NCI-H146 treated with DMSO at 0.1 percent for 48 hours (cell line): ENCODE measurements around the gene PTH2.

Source experiments
- DNase-seq: peaks from one replicate; lab custom pipeline; 2025; ENCODE audit not compliant: unreplicated experiment; lab: John Stamatoyannopoulos, UW

PTH2 gene

DNA sequence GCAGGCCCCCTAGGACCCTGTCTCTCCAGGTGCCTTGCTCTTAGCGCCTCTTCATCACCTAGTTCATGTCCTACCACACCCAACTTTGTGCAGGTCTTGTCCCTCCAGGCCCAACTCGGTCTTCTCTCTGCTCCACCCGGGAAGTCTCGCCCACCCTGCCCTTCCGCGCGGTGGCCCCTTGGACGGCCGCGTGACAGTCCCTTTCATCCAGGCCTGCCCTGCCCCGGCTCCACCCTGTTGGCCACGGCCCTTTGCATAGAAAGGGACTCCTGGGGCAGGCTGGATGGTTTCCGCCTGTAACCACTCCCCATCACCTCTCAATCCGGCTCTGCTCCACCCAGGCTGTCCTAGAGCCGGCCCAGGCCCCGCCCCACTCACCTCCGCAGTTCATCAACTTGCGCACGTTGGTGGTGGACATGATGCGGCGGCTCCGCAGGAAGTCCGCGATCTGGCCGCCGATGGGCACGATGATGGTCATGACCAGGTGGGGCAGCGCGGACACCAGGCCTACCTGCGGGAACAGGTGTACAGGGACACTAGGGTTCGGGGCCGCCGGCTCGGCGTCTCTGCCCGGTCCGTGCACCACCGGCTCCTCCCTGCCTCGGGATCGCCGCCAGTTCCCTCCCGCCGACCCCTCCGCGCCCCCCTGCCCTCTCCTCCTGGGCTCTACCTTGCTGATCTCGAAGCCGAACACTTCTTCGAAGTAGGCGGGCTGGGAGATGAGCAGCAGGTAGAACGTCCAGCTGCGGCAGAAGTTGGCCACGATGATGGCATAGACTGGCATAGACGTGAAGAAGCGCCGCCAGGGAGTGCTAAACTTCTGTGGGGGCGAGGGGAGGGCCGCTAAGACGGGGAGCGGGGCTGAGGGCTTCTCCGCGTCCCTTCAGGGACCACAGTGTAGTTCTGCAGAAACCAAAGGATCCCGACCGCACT, 9.2 kb upstream of the PTH2 start:
- DNase-seq: peak; percentile 47

DNA sequence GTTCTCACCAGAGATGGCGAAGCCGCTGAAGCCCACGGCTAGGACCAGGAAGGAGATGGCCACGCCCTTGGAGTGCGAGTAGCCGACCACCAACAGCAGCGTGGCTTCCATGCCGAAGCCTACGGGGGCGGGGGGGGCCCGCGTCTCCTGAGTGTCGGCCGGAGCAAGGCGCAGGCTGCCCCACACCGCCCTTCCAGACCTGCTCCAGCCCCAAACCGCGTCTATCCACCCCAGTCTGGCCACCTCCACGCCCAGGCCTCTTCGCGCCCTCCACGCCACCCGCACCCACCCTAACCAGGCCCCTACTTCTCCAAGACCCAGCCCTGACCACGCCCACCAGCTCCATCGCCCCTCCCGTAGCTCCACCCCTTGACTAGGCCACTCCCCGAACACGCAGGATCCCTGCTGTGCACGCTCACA, 8.1 kb upstream of the PTH2 start:
- DNase-seq: no peak

DNA sequence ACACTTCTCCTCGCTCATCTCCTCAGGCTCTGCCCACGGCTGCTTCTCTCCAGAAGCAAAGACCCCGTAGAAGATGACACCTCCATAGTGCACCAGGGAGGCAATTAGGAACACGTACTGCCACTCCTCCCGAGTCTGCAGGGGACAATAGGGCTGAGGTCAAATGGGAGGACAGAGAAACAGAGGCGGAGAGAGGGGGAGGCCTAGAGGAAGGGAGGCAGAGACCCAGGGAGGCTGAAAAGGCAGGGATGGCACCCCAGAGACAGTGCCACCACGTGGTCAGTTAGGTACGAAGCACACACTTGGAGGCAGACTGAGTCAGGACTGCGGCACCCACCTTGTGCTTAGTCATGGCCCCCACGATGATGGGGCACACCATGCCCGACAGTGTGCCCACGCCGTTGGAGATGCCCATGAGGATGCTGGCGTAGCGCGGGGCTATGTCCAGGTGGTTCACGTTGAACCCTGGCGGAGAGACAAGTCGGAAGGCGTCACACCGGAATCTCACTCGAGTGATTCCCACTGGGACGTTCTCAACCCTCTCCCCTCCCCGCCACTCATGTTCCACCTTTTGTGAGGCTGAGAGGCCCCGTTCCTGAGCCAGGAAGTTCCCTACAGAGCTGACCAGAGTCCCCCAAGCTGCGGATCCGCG, 7.6 kb upstream of the PTH2 start:
- no peak for DNase-seq

DNA sequence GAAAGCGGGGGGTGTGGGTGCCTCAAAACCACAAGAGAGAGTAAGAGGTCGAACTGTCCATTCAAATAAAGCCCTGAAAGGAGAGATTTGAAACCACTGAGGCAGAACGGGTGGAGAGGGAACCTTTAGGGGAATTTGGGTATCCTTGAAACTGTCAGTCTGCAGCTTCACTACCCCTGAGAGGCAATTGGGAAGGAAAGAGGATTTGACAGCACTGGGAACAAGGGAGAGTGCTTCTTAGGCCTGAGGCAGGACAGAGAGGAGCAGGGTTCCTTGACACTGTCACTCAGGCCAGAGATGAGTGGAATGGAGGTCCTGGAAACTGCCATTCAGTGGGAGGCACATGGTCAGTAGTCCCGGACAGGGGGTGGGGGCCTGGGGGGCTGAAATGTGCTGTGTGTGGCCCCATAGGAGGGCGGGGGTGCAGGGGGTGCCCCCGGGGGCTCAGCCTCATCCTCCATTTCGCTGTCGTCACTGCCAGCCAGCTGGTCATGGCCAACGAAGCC, 7.0 kb upstream of the PTH2 start:
- DNase-seq: no peak

DNA sequence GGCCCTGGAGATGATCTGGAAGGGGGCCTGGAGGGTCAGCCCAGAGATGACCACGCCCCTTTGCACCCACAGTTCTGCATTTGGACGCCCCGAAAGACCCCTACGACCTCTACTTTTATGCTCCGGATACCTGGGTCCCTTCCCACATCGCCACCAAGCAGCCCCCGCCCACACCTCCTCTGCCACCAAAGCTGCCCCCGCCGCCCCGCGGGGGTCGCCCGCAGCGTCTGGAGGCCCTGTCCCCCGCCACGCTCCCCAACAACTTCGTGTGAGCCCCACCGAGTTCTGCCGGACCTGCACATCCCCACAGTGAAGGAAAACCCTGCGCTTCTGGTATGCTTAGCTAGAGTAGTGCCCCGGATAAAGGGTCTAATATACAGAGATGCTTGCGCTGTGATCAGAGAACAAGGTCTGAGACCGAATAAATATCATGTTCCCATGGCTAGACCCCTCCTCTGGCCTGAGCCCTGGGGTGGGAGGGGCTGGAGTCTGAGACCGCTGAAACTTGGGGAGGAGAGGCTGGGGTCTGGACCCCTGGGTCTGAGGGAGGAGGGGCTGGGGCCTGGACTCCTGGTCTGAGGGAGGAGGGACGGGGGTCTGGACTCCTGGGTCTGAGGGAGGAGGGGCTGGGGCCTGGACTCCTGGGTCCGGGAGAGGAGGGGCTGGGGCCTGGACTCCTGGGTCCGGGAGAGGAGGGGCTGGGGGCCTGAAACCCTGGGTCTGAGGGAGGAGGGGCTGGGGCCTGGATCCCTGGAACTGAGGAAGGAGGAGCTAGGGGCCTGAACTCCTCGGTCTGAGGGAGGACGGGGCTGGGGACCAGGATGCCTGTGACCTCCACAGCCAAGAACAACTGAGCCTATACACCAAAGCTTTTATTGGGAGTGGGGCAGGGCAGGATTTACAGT, 5.6 kb upstream of the PTH2 start:
- DNase-seq: no peak

DNA sequence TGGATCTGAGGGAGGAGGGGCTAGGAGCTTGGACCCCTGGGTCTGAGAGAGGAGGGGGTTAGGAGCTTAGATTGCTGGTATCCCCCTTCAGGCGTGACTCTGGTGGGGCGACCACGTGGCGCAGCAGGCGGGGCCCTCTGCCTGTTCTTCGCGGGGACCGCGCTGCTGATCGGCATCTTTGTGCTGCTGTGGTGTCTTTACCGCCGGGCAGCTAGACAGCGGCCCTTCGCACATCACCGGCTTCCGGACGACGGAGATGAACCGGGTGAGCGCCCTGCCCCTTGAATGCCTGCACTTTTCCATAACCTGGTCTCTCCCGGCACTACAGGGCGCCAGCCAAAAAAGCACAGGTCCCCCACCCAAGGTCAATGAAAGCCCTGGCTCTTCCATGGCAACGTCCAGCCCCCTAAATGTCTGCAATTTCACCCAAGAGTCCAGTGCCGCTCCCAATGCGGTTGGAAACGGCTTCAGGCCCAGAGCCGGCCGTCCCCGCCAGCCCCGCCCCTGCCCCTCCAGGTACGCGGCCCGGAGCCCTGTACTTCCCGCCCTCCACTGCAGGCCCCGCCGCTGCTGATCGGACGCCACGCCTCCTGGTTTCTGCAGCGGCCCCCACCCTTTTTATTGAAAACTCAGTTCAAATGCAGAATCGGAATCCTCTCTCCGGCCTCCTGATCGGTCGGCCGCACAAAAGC, 4.8 kb upstream of the PTH2 start:
- peak; percentile 31 for DNase-seq

DNA sequence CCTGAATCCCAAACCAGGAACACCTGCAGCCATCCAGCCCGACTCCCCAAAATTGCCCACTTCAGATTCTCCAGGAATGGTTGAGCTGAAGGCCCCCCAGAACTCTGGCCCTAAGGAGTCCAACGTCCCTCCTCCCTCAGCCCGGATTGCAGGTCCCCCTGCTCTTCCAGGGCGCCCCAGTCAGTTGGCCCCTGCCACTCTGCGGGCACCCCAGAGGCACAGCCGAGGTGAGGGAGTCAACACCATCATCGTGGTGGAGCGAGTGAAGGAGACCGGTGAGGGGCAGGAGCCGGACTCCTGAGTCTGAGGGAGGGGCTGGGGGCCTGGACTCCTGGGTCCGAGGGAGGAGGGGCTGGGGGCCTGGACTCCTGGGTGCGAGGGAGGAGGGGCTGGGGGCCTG, 4.1 kb upstream of the PTH2 start:
- no peak for DNase-seq

DNA sequence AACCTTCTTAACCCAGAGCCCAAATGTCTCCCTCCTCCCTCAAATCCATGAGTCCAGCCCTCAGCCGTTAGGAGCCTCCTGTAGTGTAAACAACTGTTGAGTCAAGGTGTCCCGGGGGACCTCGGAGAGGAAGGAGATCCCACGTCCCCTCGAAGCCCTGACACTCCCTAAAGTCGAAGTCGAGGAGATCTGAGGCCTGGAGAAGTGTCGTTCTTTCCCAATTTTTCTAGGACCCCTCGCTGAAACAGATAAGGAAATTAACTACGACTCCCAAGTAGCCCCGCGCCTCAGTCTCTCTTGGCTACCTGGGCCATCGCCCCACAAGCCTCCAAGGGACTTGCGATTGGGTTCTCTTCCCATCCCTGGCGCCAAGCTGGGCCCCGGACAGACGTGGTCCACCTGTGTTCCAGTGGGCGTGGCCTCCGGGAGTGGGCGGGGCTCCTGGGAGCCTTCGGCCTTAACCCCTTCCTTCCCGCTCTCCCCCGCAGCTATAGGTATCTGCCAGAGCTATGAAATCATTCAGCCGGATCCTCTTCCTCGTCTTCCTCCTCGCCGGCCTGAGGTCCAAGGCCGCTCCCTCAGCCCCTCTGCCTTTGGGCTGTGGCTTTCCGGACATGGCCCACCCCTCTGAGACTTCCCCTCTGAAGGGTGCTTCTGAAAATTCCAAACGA, 2.8 kb upstream of the PTH2 start:
- DNase-seq: no peak

DNA sequence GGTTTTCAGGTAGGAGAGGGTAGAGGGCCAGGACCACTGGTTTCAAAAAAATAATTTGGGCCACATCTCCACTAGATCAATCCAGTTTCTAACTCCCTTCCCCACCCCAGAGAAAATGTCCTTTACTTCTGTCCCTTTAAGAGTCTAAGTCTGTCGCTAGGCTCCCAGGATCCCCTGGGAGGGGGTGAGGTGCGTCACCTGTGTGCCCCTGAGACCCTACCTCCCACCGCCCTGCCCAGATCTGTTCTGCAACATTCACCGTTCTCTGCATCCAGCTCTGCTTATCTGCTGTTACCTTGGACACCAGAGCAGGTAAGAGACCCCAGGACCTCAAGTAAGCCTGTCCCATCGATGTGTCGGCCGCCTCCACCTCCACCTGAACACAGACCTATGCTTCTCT, 1.9 kb upstream of the PTH2 start, which contains the start of gene GFY:
Gene GFY (plus strand): TSS at position 211 of the 400 bp plus-strand sequence. CDS start 1,043 bp downstream, outside the sequence.
- DNase-seq: no peak

DNA sequence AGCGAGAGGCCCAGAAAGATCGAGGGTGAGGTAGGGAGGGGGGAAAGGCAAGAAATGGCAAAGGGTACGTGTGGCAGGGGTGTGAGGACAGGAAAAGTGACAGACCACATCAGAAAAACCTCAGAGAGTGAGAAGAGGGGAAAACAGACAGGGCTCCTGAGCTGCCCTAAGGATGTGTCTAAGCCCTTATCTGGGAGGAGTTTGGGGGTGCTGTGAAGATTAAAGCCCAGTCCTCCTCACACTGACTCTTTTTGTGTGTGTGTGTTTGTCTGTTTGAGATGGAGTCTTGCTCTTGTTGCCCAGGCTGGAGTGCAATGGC, 703 bp upstream of the PTH2 start:
- no peak for DNase-seq

DNA sequence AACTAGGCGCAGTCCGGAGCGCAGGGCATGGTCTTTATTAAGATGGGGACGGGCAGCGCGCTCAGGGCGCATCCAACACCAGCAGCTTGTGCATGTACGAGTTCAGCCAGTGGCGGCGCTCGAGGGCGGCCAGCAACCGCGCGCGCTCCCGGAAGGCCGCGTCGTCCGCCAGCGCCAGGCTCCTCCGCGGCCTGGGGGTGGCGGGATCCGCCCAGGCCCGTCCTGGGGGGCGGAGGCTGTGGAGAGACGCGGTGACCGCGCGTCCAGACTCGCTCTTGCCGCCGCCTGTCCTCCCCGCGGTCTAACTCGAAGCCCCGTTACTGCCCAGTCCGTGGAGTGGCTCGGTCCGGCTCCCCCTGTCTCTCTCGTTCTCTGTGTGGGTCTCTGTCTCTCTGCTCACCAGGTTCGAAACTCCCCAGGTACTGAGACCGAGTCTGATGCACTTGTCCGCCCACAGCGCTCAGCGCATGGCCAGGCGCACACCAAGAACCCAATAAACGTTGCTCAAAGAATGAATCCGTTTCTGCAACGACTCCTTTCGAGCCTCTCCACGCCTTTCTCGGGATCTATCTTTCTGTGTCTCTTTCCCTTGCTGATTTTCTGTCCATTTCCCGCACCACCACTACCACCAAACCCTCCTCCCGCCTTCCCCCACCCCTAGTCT, 702 bp downstream of the PTH2 start:
- DNase-seq: peak; percentile 22

DNA sequence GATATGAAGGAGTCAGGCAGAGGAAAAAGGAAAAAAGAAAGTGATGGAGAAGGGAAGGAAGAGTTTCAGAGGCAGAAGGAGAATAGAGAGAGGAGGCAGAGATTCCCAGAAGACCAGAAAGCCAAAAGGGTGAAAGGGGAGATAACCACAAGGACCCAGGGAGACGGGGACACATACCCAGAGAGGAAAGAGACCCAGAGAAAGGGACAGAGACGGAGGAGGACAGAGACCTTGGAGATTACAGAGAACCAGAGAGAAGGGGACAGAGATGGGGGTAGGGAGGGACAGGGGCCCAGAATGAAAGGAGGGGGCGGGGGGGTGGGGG, 1.4 kb downstream of the PTH2 start:
- no peak for DNase-seq

DNA sequence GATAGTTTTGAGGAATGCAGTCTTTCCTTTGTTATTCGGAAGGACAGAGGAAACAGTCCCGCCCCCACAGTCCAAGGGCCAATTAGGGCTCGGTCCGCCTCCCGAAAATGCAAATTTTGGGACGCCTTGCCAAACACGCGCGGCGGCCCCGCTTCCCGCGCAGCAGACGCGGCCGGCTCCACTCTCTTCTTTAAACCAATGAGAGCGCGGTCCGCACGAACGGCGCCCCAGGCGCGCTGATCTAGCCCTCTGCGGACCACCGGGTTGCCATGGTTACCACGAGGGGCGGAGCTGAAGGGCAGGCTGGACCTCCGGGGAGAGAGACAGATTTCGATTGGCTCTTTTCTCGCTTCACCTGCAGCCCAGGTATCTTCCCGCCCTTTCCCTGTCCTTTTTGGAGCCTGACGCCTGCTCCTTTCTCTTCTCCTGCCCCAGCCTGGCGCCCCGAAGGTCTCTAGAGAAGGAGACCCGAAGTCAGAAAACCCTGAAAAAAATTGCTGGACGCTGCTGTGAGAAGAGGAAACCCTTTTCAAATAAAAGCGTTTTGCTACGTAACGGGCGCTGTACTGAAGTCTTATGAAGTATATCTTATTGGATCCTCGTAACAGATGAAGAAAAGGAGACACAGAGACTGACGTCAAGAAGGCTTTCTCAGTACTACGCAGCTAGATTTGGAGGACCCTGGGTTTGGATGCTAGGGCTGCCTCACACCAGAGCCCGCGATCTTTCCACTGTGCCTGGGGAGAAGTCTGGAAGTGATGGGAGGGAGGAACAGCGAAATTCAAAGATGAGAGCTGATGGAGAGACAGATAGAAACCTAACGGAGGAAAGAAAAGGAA, 2.0 kb downstream of the PTH2 start:
- DNase-seq: peak; percentile 71

DNA sequence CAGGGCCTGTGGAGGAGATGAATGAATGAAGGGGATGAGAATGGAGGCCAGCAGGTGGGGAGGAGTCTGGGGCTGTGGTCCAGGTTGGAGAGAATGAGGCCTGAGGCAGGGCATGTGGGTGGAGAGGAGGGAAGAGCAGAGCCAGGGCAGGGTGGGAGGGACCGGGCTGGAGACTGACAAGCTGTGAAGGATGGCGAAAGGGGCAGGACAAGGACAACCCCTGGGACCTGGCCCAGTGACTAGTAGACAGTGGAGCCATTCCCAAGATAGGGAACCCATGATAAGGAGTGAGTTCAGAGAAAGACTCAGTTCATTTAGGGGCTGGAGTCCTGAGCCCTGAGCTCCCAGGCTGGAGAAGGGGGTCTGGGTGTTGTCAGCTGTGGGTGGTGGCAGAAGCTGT, 3.0 kb downstream of the PTH2 start:
- no peak for DNase-seq

DNA sequence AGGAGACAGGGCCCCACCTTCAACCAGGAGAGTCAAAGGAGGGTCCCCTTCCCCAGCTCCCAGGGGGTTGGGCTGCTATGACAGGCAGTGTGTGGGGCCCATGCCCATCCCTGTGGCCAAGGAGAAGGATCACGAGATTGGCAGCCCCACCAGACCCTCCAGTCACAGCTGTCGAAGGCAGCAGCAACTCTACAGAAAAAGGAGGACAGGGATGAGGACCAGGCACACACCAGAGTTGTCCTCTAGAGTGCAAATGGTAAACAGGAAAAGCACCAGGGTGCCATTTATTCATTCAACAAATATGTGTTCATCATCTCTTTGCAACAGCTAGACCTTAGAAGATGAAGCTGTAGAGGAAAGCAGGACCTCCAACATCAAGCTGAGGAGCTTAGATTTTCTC, 4.1 kb downstream of the PTH2 start:
- DNase-seq: no peak

DNA sequence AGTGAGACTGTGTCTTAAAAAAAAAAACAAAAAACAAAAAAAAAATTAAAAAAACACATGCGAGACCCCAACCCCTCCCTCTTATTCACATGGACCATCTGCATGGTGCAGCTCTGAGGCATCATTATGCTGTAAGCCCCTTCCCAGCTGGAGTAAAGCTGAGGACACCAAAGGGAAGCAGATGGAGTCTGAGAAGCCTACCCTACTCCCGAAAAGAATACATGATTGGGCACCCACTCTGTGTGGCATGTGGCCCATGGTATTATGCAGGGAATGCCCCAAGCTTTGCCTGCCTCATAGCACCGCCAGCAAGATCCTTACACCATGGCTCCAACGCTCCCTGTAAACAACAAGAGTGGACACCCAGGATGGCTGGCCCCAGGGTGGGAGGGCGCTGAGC, 4.7 kb downstream of the PTH2 start:
- DNase-seq: no peak

DNA sequence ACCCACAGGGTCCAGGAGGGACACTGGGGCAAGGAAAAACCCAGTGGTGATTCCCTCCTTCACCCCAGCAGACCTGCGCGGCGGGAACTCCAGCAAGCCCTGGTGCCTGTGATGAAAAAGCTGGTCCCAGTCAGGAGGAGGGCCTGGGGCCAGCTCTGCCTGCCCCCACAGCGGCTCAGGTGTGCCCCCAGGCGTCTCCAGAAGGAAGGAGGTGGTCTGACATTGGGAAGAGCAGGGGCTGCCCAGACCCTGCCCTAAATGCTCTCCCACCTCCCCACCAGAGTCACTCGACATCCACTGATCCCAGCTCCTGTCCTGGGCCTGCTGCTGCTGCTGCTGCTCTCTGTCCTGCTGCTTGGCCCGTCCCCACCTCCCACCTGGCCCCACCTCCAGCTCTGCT, 6.2 kb downstream of the PTH2 start:
- no peak for DNase-seq

DNA sequence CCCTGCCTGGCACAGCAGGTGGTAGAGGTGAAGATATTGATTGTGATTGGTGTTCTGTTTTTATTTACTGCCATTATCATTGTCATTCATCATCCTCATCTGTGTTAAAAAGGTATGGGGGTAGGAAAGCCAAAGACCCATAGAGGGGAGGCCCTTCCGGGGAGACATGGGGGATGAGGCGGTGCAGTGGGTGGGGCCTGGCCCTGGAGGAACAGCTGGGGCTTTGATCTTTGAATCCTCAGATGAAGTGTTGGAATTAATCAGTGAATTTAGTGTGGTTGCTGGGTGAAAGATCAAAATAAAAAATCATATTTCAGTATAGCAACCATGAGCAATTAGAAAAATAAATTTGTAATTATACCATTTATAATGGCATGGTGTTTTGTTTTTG, 7.4 kb downstream of the PTH2 start:
- no peak for DNase-seq
